Panc1 (cell line): ENCODE data around the gene PFN2. TPM values are rescaled to one million over a fixed set of nuclear protein-coding genes. Genes with fewer than 3 reads are reported as not detected.

Source experiments
- ATAC-seq: fragments of 200-7000 bp; cut with Tn5 transposase; 2 replicates; pipeline ENCODE4 v1.9.1; 2020; ENCODE audit warnings: mild to moderate bottlenecking, moderate library complexity
- BruUV-seq: library from RNA; stranded (reverse); fragments of 400-500 nt; replicated peaks from 2 replicates; lab custom pipeline; 2021; lab: Mats Ljungman, UMichigan
- CTCF ChIA-PET: fragments of 300-600 bp; sonication (Branson Sonifier 250); formaldehyde crosslinking; loops from one replicate; lab custom pipeline; 2022; ENCODE audit warnings: antibody characterized with exemption; lab: Charles Lee
- POLR2A ChIA-PET: fragments of 300-600 bp; sonication (Branson Sonifier 250); formaldehyde crosslinking; loops from one replicate; lab custom pipeline; 2022; ENCODE audit warnings: antibody characterized with exemption; lab: Charles Lee
- DNase-seq: peaks from one replicate; pipeline ENCODE4 v3.0.0-alpha.2; 2010; ENCODE audit warnings: low read depth, low spot score
- H3K27ac ChIP-seq: 2 replicates; pipeline ENCODE4 v1.5.1; 2011; ENCODE audit warnings: mild to moderate bottlenecking, low read length, inconsistent platforms
- H3K27me3 ChIP-seq: fragments of 200-500 bp; sonication (Bioruptor generic); 2 replicates; pipeline ENCODE4 v1.6.0; 2014; ENCODE audit warnings: low read length, inconsistent platforms; ENCODE audit not compliant: control insufficient read depth, insufficient read depth
- H3K36me3 ChIP-seq: fragments of 200-500 bp; sonication (Bioruptor generic); 2 replicates; pipeline ENCODE4 v1.5.1; 2014; ENCODE audit warnings: inconsistent platforms, mild to moderate bottlenecking, low read length, moderate library complexity; ENCODE audit not compliant: control insufficient read depth, insufficient read depth
- H3K4me1 ChIP-seq: 2 replicates; pipeline ENCODE4 v1.5.1; 2011; ENCODE audit warnings: inconsistent platforms, mild to moderate bottlenecking, low read length, moderate library complexity; ENCODE audit not compliant: control insufficient read depth, insufficient read depth
- H3K4me3 ChIP-seq, 2 experiments: 2 replicates each; pipeline ENCODE4 v1.5.1; 2011 to 2012; ENCODE audit warnings: low read depth in 2 of 2, low read length in 2 of 2, mild to moderate bottlenecking in 2 of 2, inconsistent platforms in 1 of 2, moderate library complexity in 1 of 2
- H3K9me3 ChIP-seq: fragments of 200-500 bp; sonication (Bioruptor generic); 2 replicates; pipeline ENCODE4 v1.5.1; 2014; ENCODE audit warnings: low read depth, mild to moderate bottlenecking, inconsistent platforms, low read length, moderate library complexity; ENCODE audit not compliant: control insufficient read depth, insufficient read depth
- POLR2AphosphoS5 ChIP-seq: IDR thresholded peaks from 2 replicates; pipeline ENCODE4 v1.6.1; 2012; ENCODE audit warnings: mild to moderate bottlenecking, low read depth, low read length, moderate library complexity
- SIN3A ChIP-seq: IDR thresholded peaks from 2 replicates; pipeline ENCODE4 v1.6.1; 2012; ENCODE audit warnings: low read depth, mild to moderate bottlenecking, low read length, moderate library complexity, borderline replicate concordance; ENCODE audit not compliant: insufficient read depth
- TCF7L2 ChIP-seq: IDR thresholded peaks from 2 replicates; pipeline ENCODE4 v1.6.1; 2011; ENCODE audit warnings: mild to moderate bottlenecking, low read depth, low read length, inconsistent platforms
- in situ Hi-C: cut with HindIII; loops from 2 replicates; pipeline ENCODE4 v1.10.0; 2016; ENCODE audit warnings: low sequenced_read_pairs, low pct_unique_long_range_greater_than_20kb
- intact Hi-C: fragments of 100-400 bp; cut with micrococcal nuclease; formaldehyde crosslinking; loops from one replicate; pipeline ENCODE4 v1.10.0; 2022; ENCODE audit not compliant: unreplicated experiment
- total RNA-seq: library from RNA; stranded (reverse); gene quantifications from one replicate; pipeline ENCODE4 v1.2.1, GENCODE V29; 2021; ENCODE audit not compliant: unreplicated experiment
- TF ChIP-seq, protein P1 (sequence below): fragments of 450-650 bp; IDR thresholded peaks from 2 replicates; pipeline ENCODE4 v1.5.1; 2017; ENCODE audit warnings: mild to moderate bottlenecking
- TF ChIP-seq, protein P2 (sequence below), 2 experiments: IDR thresholded peaks; 2 replicates each; pipeline ENCODE4 v1.6.1; 2011 to 2012; ENCODE audit warnings: low read depth in 2 of 2, control low read depth in 1 of 2, low read length in 1 of 2, mild to moderate bottlenecking in 1 of 2, moderate library complexity in 1 of 2; ENCODE audit not compliant: insufficient read depth in 1 of 2

Gene PFN2
- total RNA-seq, 1 experiment from 2014 or later = 220 TPM

DNA sequence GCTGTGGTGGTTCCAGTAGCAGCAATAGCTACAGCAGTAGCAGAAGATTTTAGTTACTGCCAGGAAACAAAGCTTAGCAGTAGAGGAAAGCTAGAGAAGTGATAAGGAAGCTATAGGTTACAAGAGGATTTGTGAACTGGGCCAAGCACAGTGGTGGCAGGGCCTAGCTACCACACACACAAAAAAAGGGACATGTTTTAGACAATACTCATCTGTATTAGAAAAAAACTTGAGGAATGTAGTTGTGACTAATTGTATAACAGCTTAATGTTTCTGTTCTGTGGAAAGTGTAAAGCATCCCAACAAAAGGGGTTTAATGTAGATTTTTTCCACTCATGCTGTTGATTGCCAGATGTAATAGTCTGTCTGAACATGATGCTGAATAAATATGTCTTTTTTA lies 29.9 kb upstream of the PFN2 start:
- POLR2A ChIA-PET = no interaction called here
- H3K27ac ChIP-seq = no peak overlapping the region
- no TSS peak for BruUV-seq
- TF ChIP-seq, protein P1, sequence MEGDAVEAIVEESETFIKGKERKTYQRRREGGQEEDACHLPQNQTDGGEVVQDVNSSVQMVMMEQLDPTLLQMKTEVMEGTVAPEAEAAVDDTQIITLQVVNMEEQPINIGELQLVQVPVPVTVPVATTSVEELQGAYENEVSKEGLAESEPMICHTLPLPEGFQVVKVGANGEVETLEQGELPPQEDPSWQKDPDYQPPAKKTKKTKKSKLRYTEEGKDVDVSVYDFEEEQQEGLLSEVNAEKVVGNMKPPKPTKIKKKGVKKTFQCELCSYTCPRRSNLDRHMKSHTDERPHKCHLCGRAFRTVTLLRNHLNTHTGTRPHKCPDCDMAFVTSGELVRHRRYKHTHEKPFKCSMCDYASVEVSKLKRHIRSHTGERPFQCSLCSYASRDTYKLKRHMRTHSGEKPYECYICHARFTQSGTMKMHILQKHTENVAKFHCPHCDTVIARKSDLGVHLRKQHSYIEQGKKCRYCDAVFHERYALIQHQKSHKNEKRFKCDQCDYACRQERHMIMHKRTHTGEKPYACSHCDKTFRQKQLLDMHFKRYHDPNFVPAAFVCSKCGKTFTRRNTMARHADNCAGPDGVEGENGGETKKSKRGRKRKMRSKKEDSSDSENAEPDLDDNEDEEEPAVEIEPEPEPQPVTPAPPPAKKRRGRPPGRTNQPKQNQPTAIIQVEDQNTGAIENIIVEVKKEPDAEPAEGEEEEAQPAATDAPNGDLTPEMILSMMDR = no peak
- TF ChIP-seq POLR2AphosphoS5 (no peak), TCF7L2 (no peak), SIN3A (no peak)
- TF ChIP-seq, protein P2, sequence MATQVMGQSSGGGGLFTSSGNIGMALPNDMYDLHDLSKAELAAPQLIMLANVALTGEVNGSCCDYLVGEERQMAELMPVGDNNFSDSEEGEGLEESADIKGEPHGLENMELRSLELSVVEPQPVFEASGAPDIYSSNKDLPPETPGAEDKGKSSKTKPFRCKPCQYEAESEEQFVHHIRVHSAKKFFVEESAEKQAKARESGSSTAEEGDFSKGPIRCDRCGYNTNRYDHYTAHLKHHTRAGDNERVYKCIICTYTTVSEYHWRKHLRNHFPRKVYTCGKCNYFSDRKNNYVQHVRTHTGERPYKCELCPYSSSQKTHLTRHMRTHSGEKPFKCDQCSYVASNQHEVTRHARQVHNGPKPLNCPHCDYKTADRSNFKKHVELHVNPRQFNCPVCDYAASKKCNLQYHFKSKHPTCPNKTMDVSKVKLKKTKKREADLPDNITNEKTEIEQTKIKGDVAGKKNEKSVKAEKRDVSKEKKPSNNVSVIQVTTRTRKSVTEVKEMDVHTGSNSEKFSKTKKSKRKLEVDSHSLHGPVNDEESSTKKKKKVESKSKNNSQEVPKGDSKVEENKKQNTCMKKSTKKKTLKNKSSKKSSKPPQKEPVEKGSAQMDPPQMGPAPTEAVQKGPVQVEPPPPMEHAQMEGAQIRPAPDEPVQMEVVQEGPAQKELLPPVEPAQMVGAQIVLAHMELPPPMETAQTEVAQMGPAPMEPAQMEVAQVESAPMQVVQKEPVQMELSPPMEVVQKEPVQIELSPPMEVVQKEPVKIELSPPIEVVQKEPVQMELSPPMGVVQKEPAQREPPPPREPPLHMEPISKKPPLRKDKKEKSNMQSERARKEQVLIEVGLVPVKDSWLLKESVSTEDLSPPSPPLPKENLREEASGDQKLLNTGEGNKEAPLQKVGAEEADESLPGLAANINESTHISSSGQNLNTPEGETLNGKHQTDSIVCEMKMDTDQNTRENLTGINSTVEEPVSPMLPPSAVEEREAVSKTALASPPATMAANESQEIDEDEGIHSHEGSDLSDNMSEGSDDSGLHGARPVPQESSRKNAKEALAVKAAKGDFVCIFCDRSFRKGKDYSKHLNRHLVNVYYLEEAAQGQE (IDR thresholded peaks at IDR 0.05; ENCODE audit: insufficient read depth in 1 of 2, low read depth in 2 of 2, low read length in 1 of 2) = no peak
- CTCF ChIA-PET = no interaction called here
- no peaks in the 10 kb centered on the region for H3K4me1 ChIP-seq
- no peak overlapping the region for H3K4me3 ChIP-seq
- no peaks in the 10 kb centered on the region for H3K36me3 ChIP-seq
- intact Hi-C loops (no loop called here), in situ Hi-C loops (no loop called here)
- H3K27me3 ChIP-seq = no peaks in the 10 kb centered on the region
- ATAC-seq (no peak), DNase-seq (no peak)
- H3K9me3 ChIP-seq = no peaks in the 10 kb centered on the region

DNA sequence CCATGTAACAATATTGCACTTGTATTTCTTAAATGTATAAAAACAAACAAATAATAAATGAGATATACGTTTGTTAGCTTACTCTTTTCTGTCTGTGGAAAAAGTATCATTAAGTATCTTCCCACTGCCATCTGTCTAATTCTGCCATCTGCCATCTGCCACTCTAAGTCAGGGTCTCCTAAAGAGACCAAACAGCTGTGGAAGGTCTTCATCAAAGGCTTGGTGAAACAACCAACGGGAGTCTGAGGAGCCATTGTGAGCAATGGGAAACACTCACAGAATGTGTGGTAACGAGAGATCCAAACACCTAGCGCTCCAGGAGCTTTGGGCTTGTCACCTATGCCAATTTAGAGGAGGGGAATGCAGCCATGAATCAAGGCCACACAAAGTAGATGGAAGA lies 28.7 kb upstream of the PFN2 start:
- ChIA-PET CTCF (no interaction called here), POLR2A (no interaction called here)
- TF ChIP-seq, protein P2 (IDR thresholded peaks at IDR 0.05; ENCODE audit: insufficient read depth in 1 of 2, low read depth in 2 of 2, low read length in 1 of 2) = no peak
- TF ChIP-seq POLR2AphosphoS5 (no peak), TCF7L2 (no peak), SIN3A (no peak)
- TF ChIP-seq, protein P1 = no peak
- no TSS peak for BruUV-seq
- peaks cover 6% of the 10 kb centered on the region; the same call in 1 of the 2 replicates for H3K9me3 ChIP-seq
- no peaks in the 10 kb centered on the region for H3K36me3 ChIP-seq
- in situ Hi-C loops = no loop called here
- no peaks in the 10 kb centered on the region for H3K27me3 ChIP-seq
- no peak for DNase-seq
- intact Hi-C loops = no loop called here
- no peak overlapping the region for H3K4me3 ChIP-seq
- no peak overlapping the region for H3K27ac ChIP-seq
- no peak for ATAC-seq
- no peaks in the 10 kb centered on the region for H3K4me1 ChIP-seq
